ENCODE measurements around the gene ADAMTS19.

Gene ADAMTS19

DNA sequence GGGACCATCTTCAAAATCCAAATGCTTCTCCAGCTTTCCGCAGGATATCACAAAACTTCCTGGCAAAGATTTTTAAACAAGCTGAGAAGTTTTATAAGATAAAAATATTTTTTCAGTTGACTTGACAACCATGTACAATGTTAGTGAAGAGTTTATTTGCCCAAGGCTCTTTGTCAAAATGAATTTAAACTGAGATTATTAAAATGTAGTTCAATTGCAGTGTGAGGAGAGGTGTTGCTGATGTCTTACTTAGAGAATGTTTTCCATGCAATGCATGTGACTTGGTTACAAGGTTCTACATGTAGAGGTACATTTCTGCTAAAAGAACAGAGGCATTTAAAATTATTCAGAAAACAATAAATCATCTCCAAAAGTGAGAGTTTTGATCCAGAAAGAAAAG lies 156.4 kb downstream of the ADAMTS19 start:
- TF ChIP-seq, protein P1, sequence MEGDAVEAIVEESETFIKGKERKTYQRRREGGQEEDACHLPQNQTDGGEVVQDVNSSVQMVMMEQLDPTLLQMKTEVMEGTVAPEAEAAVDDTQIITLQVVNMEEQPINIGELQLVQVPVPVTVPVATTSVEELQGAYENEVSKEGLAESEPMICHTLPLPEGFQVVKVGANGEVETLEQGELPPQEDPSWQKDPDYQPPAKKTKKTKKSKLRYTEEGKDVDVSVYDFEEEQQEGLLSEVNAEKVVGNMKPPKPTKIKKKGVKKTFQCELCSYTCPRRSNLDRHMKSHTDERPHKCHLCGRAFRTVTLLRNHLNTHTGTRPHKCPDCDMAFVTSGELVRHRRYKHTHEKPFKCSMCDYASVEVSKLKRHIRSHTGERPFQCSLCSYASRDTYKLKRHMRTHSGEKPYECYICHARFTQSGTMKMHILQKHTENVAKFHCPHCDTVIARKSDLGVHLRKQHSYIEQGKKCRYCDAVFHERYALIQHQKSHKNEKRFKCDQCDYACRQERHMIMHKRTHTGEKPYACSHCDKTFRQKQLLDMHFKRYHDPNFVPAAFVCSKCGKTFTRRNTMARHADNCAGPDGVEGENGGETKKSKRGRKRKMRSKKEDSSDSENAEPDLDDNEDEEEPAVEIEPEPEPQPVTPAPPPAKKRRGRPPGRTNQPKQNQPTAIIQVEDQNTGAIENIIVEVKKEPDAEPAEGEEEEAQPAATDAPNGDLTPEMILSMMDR (IDR thresholded peaks at IDR 0.05) = no peak
- no peaks in the 10 kb centered on the region for H3K27me3 ChIP-seq
- no peaks in the 10 kb centered on the region for H3K36me3 ChIP-seq
- H3K27ac ChIP-seq = no peak overlapping the region
- H3K4me3 ChIP-seq (ENCODE audit: low read depth in 1 of 2, low read length in 1 of 2) = no peak overlapping the region
- no peaks in the 10 kb centered on the region for H3K9me3 ChIP-seq
- H3K4me1 ChIP-seq (ENCODE audit: control insufficient read depth in 1 of 2, insufficient read depth in 1 of 2, low read depth in 1 of 2, low read length in 1 of 2) = no peaks in the 10 kb centered on the region

- TF ChIP-seq, protein P1 (IDR thresholded peaks at IDR 0.05) = no peak
- Histone ChIP-seq H3K4me3 (ENCODE audit: low read depth in 1 of 2, low read length in 1 of 2) (no peak overlapping the region), H3K36me3 (no peaks in the 10 kb centered on the region), H3K27me3 (no peaks in the 10 kb centered on the region), H3K4me1 (ENCODE audit: control insufficient read depth in 1 of 2, insufficient read depth in 1 of 2, low read depth in 1 of 2, low read length in 1 of 2) (no peaks in the 10 kb centered on the region), H3K27ac (no peak overlapping the region), H3K9me3 (no peaks in the 10 kb centered on the region)
Measured at GRCh38 chr5:129617206-129617605, 157.1 kb downstream of the ADAMTS19 start.

- Histone ChIP-seq H3K4me3 (ENCODE audit: low read depth in 1 of 2, low read length in 1 of 2) (no peak overlapping the region), H3K27me3 (no peaks in the 10 kb centered on the region), H3K27ac (no peak overlapping the region), H3K9me3 (no peaks in the 10 kb centered on the region), H3K4me1 (ENCODE audit: control insufficient read depth in 1 of 2, insufficient read depth in 1 of 2, low read depth in 1 of 2, low read length in 1 of 2) (no peaks in the 10 kb centered on the region), H3K36me3 (no peaks in the 10 kb centered on the region)
- TF ChIP-seq, protein P1 (IDR thresholded peaks at IDR 0.05) = no peak
Measured at GRCh38 chr5:129619782-129620181, 159.7 kb downstream of the ADAMTS19 start.

- H3K27me3 ChIP-seq = no peaks in the 10 kb centered on the region
- no peaks in the 10 kb centered on the region for H3K36me3 ChIP-seq
- no peak overlapping the region for H3K27ac ChIP-seq
- TF ChIP-seq, protein P1 (IDR thresholded peaks at IDR 0.05) = no peak
- no peak overlapping the region for H3K4me3 ChIP-seq (ENCODE audit: low read depth in 1 of 2, low read length in 1 of 2)
- H3K4me1 ChIP-seq (ENCODE audit: control insufficient read depth in 1 of 2, insufficient read depth in 1 of 2, low read depth in 1 of 2, low read length in 1 of 2) = no peaks in the 10 kb centered on the region
- H3K9me3 ChIP-seq = no peaks in the 10 kb centered on the region
Measured at GRCh38 chr5:129622531-129622930, 162.4 kb downstream of the ADAMTS19 start.

DNA sequence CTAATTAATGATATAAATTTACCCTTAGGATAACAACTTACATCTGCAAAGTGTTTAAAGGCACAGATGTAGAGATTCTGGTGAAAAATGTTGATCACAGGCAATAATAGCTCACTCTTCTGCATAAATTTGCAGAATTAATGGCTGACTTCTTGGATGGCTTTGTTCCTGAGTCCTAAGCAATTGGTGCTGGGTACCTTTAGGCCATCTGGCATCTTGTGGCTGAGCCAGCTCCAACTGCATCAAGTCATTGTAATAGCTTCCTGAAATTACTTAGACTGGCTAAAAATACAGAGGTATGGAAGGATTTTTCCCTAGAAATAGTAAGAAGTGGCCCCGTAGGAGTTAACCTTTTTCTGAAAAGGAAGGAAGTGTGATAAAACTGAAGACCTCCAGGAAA lies 169.5 kb downstream of the ADAMTS19 start:
- Histone ChIP-seq H3K4me1 (ENCODE audit: control insufficient read depth in 1 of 2, insufficient read depth in 1 of 2, low read depth in 1 of 2, low read length in 1 of 2) (no peaks in the 10 kb centered on the region), H3K9me3 (no peaks in the 10 kb centered on the region), H3K27ac (no peak overlapping the region), H3K4me3 (ENCODE audit: low read depth in 1 of 2, low read length in 1 of 2) (no peak overlapping the region), H3K27me3 (no peaks in the 10 kb centered on the region), H3K36me3 (no peaks in the 10 kb centered on the region)
- TF ChIP-seq, protein P1 (IDR thresholded peaks at IDR 0.05) = no peak

DNA sequence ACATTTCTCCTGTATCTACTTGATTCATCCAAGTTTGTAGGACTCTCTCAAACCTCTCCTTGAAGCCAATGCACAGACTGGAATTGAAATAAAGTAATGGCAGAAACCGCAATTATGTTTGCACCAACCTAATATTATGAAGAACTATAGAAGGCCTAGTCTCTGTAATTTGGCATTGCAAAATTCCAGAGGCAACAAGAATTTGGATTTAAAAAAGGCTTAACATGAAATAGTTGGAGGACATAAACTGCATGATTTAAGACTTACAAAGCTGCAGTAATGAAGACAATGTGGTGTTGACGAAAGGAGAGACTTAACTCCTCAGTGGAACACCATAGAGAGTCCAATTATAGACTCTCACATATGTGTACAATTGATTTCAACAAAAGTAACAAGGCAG lies 170.0 kb downstream of the ADAMTS19 start:
- no peaks in the 10 kb centered on the region for H3K36me3 ChIP-seq
- H3K4me3 ChIP-seq (ENCODE audit: low read depth in 1 of 2, low read length in 1 of 2) = no peak overlapping the region
- H3K9me3 ChIP-seq = no peaks in the 10 kb centered on the region
- H3K4me1 ChIP-seq (ENCODE audit: control insufficient read depth in 1 of 2, insufficient read depth in 1 of 2, low read depth in 1 of 2, low read length in 1 of 2) = no peaks in the 10 kb centered on the region
- no peak overlapping the region for H3K27ac ChIP-seq
- TF ChIP-seq, protein P1 (IDR thresholded peaks at IDR 0.05) = no peak
- no peaks in the 10 kb centered on the region for H3K27me3 ChIP-seq

All from neutrophil (primary cell).